NCI-H69 (cell line): Measurements from ENCODE around the gene CHCHD6.

Experiments
- DNase-seq: peaks from one replicate; lab custom pipeline; 2025; lab: John Stamatoyannopoulos, UW

Gene CHCHD6

DNA sequence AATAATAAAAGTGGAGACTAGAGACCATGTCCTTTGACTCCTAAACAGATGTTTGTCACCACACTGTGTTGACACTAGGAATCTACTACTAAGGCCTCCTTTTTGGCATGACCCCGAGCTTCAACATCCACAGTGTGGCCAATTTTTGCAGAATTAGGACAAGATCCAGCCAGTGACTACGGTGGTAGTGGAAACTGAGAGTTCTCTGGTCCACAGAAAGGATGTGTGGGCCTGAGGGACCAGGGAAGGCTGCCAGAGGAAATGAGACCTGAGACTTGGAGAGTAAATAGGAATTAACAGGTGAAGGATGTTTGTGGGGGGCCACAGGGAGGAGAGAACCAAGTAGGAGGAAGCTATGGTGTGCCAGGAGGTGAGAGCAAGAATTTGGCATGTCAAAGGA is 122.7 kb downstream of the CHCHD6 start:
- no peak for DNase-seq

DNA sequence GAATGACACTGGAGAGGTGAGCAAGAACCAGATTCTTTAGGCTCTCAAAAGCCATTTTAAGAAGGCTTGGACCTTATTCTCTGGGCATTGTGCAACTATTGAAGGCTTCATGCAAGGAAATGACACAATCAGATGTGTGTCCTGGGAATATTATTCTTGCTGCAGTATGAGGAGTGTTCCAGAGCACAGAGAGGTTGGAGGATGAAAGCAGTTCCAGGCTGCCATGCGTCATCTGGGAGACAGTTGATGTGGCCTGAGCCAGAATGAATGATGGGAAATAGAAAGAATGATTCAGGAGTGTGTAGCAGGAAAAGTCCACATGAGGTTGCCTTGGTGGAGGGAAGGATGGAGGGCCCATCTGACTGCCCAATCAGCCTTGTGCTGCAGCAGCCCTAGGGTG is 123.1 kb downstream of the CHCHD6 start:
- no peak for DNase-seq

DNA sequence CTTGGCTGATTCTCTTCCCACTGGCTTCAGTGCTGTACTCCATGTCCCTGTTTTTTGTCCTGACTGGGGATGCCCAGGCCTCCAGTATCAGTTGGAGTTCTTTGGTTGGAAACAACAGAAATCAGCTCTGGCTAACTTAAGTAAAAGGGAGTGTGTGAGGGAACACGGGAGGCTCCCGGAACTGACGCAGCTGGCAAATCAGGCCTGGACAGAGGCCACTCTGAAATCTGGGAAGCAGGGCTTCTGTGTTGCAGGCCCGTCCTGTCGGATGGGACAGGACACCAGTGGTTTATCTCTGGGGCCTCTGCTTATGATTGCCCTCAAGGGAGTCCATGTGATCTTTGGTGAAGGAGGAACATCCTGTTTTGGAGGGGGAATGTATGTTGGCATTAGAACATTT is 124.3 kb downstream of the CHCHD6 start:
- DNase-seq = no peak

DNA sequence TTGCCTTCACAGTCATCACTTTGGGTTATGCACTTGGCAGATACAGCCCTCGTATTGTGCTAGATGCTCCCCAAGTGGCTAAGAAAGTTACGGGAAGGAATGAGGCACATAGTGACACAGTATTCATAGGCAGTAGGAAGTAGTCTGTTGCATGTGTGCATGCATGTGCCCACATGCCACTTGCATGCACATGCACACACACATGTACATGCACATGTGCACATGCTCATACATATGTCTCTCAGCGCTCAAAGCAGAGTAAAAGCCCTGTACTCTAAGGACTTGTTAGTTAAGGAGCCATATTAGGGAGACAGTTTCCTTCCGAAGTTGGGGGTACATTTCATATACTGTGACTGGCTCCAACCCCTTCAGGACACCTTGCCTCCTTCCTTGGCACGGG is 128.9 kb downstream of the CHCHD6 start:
- DNase-seq = no peak

DNA sequence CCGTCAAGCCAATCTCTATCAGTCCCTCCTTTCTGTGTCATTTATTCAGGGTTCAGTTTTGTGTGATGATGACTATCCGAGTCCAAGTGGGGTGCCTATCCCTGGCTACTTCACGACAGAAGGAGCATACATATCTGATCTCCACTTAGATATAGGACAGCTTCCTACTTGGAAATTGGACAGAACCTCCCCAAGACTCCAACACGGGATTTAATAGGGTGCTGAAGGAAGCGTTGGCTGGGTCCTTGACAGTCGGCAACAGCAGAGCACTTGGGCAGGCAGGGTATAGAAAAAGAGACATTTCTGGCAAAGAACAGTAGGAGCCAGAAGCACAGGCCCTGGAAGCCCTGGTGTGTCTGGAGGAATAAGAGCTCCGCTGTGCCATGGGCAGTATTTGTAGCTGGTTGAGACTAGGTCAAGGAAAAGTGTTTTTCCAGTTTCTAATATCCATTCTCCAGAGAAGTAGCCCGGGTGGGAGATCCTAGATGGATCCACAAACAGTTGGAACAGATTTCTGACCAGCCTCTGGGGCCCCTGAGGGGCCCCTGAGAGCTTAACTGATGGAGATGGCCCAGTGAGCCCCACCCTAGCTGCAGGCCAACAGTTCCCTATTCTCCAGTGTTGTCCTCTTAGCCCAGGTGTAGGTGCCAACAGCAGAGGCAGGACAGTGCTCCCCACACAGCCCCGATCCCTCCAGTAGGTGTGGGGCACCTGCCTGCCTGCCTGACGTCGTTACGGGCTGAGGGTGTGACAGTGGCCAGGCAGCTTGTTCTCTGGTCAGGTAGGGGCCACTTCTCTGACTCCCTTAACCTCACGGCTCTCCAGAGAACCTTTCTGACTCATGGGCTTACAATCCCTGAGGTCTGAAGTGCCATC is 130.8 kb downstream of the CHCHD6 start:
- DNase-seq = no peak

DNA sequence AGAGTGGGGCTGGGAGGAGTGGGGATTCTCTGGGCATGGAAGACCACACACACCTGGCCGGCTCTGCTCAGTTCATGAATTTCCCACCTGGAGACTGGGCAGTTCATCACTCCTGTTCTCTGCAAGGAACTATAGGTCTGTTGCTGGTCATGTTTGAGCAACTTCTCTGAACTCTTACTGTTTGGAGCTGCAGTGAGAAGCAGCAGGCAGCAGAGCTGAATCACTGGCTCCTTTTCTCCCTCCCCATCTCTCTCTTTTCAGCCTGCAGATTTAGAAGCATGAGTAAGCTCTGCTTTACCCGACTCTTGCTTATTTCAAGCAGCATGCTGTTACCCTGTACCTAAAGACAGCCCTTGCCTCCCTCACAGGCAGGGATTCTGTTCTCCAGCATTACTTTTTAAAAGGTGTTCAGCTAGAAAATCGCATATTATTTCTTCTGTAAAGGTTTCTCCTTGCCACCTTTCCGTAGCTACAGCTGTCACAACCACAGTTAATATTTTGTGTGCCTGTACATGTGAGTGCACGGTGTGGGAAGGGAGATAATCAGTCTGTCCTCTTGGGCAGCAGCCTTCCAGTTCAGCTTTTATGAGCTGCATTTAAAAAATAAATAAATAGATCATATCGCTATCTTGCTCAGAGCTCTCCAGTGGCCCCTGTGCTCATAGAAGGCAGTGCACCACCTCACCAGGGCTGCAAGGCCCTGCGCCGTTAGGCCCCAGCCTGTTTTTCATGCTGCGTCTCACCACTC is 131.6 kb downstream of the CHCHD6 start:
- no peak for DNase-seq

DNA sequence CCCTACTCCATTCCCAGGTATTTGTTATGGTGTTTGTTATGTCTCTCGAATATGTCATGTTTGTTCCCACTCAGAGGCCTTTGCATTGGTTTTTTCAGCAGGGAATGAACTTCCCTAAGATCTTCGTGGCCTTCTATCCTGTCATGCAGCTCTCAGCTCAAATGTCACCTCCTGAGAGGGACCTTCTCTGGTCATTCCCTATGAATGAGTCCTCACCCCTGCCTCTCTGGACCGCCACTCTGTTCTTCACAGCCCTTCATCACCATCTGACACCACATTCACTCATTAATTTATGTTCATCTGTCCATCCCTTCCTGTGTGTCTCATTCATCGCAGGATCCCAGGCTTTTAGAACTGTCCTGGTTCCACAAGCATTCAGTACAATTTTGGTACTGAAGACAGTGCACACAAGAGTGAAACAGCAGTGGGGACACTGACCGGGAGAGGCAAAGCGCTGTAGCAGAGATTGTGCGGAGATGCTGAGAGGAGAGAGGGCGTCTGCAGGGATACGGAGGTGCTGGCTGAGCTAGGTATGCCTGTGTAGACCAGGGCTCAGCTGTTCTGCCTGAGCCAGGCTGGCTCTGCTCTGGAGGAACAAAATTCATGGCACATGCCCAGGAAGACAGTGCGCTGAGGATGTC is 132.3 kb downstream of the CHCHD6 start:
- DNase-seq = no peak

DNA sequence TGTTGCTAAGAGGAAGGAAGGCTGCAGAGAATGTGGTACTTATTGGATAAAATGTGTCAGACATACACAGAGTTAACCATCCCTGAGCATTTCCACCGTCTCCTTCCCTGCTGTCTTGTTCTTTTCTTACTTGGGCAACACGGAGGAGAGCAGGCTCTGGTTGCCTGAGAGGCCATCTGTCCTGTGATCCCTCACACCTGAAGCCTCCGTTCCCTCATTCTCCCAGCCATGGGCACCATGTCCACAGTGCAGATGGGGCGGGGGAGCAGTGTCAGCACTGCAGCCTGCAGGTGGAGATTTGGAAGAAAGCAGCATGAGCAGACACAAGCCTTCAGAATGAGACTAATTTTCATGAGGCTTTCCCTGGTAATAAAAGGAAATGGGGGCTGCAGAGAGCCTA is 133.7 kb downstream of the CHCHD6 start:
- DNase-seq = no peak

DNA sequence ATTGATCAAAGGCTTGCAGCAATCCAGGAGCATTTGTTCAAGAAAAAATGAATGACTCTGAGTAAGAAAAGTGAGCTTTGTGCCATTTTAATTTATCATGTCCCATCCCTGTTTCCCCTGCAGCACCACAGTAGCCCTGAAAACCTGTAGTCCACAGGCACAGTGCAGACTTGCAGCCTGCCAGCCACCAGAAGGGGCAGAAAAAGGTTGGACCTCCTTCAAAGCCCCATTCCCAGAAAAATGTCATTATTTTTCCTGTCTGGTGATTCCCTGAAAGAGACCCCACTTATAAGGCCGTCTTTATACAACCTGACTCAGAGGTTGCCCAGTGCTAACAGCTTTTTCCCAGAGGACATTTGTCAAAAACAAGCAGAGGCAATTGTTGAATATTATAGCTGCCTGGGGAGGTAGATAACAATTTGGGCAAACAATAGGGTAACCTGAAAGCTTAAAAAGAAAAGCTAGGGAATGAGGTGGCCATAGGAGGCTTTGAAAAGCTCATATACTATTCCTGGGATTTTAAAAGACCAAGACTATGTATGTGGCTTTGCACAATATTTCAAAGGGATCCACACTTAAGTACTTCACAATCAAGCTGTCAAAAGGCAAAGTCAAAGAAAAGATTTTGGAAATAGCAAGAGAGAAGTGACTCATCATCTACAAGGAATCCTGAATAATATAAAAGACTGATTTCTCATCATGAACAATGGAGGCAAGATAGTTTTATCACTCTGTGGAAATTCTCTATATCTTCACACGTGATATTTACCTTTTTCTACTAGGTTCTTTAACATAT is 142.1 kb downstream of the CHCHD6 start:
- peak; percentile 73 for DNase-seq

DNA sequence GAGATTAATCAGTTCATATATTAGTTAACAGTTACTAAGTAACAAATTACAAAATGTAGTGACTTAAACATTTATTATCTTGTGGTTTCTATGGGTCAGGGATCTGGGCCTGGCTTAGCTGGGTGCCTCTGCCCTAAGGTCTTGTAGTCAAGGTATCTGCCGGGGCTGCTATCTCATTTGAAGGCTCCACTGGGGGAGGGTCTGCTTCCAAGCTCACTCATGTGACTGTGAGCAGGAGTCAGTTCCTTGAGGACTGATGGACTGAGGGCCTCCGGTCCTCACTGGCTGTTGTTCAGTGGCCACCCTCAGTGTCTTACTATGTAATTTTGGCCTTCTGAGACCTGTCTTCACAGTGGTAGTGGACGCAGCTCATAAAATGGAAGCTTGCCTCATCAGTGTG is 143.0 kb downstream of the CHCHD6 start:
- DNase-seq = no peak

DNA sequence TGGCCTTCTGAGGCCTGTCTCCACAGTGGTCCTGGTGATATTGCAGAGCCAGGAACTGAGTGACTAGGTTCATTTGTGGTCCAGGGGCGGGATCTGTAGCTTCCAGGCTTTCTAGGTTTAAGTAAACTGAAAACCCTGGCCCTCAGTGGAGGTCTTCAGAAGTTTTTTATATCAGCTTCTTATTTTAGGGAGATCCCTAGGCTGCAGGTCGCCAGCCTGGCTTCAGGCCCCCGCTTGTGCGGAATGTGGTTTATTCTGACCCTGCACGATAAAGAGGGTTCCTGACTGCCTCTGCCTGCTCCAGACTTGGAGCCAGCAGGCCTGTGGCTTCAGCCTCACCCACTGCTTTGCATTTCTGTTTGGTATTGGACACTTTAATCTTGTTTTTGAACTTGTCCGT is 145.0 kb downstream of the CHCHD6 start:
- DNase-seq = no peak

DNA sequence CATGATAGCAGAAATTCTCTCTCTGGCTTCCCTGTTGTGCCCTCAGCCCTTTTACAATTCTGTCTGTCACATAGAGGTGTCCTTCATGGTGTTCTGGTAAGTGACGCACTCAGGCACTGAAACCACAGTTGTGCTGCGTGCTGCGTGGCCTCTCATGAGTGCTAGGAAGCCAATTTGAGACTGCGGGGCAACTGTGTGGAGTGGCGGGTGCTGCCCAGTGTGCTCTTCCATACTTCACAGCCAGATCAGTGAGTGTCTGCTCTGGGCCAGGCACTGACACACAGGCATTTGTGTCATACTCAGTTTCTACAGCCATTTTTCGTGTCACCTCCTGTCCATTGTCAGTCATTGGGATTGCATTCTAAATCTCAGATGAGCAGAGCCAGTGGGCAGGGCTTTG is 145.7 kb downstream of the CHCHD6 start:
- DNase-seq = no peak

DNA sequence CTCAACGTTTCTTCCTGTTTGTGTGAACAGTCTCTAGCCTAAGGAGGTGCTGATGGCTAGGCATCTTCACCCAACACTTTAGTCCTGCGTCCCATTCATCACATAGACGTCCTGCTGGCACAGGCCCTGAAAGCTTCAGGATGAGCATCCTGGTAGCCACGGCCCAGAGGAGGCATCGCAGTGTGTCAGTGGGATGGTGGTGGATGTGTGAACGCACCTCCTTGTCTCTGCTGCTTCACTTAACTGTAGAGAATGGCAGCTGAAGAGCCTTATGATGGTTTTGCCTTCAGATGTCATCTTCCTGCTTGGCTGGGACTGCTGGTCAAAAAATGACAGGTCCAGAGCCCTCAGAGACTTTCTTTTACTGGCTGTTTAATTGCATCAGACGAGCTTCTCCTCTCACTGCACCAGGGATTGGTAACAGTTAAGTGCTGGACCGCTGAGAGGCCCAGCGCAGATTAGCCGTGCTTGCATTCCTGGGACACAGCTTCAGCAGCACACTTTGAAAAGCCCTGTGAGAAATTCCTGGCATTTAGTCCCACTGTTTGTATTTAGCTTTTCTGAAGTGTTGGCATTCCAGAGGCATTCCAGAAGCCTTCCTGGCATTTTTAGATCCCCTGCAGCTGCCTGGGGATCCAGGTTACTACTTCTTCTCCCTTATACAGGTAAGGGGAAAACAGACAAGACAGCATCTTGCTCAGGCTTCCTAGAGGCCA is 146.5 kb downstream of the CHCHD6 start:
- no peak for DNase-seq

DNA sequence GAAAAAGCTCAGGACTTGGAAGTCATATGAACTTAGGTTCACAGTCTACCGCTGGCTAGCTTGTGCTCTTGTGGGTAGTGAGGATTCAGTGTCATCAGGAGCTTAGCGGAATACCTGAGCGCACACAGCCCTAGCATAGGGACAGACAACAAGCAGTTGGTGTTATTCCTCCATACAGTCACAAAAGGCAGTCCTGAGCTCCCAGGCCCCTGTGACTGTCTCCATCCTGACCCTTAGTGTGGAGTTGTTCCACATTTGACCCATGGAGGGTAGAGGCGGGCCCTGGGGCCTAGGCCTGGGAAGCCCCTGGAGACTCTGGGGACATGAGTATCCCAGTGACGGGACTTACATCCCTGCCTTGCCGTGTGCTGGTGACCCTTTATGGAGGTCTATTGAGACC is 147.3 kb downstream of the CHCHD6 start:
- DNase-seq = no peak

DNA sequence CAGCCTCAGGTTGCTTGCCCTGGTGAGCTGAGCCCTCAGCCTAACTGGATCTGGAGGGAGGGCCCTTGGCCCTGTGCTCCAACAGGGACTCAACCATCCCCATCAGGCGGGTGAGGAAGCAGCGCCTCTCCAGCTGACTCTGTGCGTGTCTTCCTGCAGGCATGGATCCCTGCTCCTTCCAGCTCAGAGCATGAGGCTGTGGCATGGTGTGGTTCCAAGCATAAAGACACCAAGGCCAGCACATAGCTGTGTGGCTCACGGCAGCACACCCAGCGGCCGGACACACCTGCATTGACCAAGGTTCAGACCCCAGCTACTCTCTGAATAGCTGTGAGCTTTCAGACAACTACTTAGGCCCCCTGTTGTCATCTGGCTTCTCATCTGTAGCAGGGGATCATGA is 147.9 kb downstream of the CHCHD6 start:
- DNase-seq = no peak

DNA sequence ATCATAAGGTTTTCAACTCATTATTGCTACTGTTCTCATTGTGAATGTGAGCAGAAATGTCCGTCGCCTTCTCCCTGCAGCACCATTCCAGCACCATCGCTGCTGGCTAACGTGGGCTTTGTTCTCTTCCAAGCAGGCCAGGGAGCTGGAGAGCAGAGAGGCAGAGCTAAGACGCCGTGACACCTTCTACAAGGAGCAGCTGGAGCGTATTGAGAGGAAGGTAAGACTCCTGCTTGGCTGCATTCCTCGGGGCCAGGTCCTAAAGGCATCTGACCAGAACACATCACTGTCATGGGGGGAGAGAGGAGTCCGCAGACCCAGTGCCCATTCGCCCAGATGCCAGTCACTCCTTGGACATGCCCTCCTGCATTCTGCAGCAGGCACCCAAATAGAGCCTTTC is 148.5 kb downstream of the CHCHD6 start:
- peak; percentile 42 for DNase-seq

DNA sequence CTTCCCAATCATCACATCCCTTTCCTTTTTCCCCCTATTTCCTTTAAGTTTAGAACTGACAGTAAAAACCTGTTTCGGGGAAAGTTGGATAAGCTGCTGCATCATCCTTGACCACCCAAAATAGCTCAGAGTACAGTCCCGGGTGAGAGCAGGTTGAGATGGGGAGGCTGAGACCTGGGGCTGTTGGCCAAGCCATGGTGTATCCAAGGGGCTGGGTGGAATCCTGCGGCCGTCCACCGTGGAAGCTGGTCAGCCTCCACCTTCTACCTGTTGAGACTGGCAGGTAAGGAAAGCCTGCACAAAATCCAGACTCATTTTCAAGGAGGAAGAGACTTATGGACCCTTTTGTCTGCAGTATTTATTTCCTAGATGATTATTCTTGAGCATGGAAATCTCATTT is 150.6 kb downstream of the CHCHD6 start:
- DNase-seq = no peak

DNA sequence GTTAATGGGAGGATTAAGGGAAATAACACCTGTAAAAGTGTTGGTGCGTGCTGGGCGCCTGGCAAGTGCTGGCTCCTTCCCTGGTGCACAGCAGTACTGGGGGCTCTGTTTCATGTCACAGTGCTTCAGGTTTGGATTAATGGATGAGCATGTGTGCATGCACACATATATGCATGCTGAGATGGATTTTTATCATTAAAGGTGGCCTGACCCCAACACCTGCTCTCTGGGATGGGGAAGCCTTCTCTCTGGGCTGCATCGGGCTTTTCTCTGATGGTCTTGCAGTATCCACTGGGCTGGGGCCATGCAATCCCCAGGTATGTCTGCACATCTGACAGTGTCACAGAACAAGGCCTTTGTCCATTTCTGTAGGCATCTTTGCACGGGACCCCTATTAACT is 151.3 kb downstream of the CHCHD6 start:
- DNase-seq = no peak

DNA sequence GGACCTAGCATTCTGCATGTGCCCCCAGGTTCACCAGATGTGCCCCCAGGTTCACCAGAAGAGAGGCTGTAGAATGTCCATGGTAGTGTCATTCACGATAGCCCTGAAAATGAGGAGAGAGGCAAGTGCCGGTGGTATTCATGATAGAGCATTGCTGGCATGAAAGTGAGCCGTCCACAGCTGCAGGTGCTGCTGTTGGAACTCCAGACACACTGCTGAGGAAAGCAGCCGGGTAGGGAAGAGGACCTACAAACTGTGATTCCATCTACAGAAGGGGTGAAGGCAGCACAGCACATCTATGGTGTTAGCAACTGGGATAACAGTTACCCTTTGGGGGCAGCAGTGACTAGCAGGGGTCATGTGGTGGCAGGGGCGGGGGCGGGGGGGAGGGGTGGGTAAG is 153.9 kb downstream of the CHCHD6 start:
- peak; percentile 12 for DNase-seq

DNA sequence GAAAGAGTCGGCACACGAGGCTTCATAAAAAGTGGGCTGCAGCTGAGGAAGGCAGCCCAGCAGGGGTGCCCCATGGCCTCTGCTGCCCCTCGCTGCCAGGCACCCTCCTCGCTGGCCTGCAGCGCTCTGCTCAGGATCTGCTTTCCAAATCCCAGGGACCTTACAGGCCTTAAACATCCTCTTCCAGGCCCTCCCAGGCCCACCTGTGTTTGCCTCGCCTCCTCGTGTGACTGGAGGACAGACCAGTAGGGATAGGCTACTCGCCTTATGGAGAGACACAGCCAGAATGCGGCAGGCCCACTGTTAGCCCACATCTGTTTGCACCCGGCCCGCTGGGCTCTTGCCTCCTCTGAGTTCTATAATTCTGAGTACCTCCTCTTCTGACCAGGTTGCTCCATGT is 154.4 kb downstream of the CHCHD6 start:
- no peak for DNase-seq

DNA sequence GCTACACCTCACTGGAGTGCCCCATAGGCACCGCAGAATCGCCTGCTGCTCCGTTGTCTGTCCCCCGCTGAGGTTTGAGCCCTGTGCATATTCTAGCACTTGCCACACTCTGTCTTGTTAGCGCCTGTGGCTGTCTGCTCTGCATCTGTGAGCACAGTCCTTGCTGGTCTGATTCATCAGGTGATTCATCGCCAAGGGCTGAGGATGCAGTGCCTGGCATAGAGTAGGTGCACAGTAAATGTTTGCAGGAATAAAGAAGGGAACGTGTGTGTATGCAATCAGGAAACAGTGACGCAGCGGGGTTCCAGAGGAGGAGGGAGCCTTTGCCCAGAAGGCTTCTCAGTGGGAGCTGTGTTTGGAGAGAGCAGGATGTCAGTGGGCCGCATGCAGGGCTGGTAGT is 154.8 kb downstream of the CHCHD6 start:
- peak; percentile 97 for DNase-seq
